Keratinocyte (primary cell): ENCODE data around the gene PRR19.

Source experiments
- CTCF ChIP-seq, 3 experiments: IDR thresholded peaks in 1 of 3; conservative IDR thresholded peaks in 1 of 3; optimal IDR thresholded peaks in 1 of 3; 2 replicates in 2 of 3; 3 replicates in 1 of 3; pipeline versions ENCODE3 to v1.5.1; 2011; ENCODE audit warnings: low read length in 3 of 3, mild to moderate bottlenecking in 3 of 3, moderate library complexity in 2 of 3, control low read depth in 1 of 3, inconsistent platforms in 1 of 3; ENCODE audit not compliant: insufficient read depth in 2 of 3; ENCODE audit errors: extremely low read depth in 1 of 3
- EZH2 ChIP-seq: IDR thresholded peaks from one replicate; pipeline ENCODE4 v1.6.1; 2012; ENCODE audit warnings: inconsistent platforms, mild to moderate bottlenecking, low read length, moderate library complexity

- TF ChIP-seq CTCF (optimal IDR thresholded peaks at IDR 0.05 in 1 of 3, IDR thresholded peaks at IDR 0.05 in 1 of 3, conservative IDR thresholded peaks at IDR 0.05 in 1 of 3; ENCODE audit: extremely low read depth in 1 of 3, insufficient read depth in 2 of 3, low read length in 3 of 3) (no peak), EZH2 (no peak)
These were observed 21.5 kb downstream of the PRR19 start for GRCh38 chr19:42323473-42323851.
